BE2C (cell line): ENCODE data around the gene KRTAP29-1.

Source experiments
- DNase-seq: peaks from one replicate; pipeline ENCODE4 v3.0.0-alpha.2; 2020
- H3K27me3 ChIP-seq: fragments of 250-450 bp; sonication (Bioruptor Pico); 2 replicates; pipeline ENCODE4 v1.5.1; 2020; ENCODE audit warnings: mild to moderate bottlenecking
- H3K36me3 ChIP-seq: fragments of 250-450 bp; sonication (Bioruptor Pico); 2 replicates; pipeline ENCODE4 v1.5.1; 2020; ENCODE audit warnings: mild to moderate bottlenecking
- H3K4me1 ChIP-seq: fragments of 250-450 bp; sonication (Bioruptor Pico); 2 replicates; pipeline ENCODE4 v1.5.1; 2020
- H3K4me3 ChIP-seq: 2 replicates; pipeline ENCODE4 v1.5.1; 2011; ENCODE audit warnings: low read depth, low read length
- H3K9me3 ChIP-seq: fragments of 250-450 bp; sonication (Bioruptor Pico); 2 replicates; pipeline ENCODE4 v1.5.1; 2020
- CTCF ChIP-seq: IDR thresholded peaks from 2 replicates; pipeline ENCODE4 v1.5.1; 2012; ENCODE audit warnings: mild to moderate bottlenecking, low read depth, low read length

The KRTAP29-1 gene

GRCh38 chr17:41254861-41255260, 47.8 kb downstream of the KRTAP29-1 start:
- H3K4me1 ChIP-seq, result no peaks in the 10 kb centered on the region
- H3K36me3 ChIP-seq, result no peaks in the 10 kb centered on the region

More at GRCh38 chr17:41254861-41255260, 47.8 kb downstream of the KRTAP29-1 start:
- no peak for TF ChIP-seq CTCF
- no peaks in the 10 kb centered on the region for H3K9me3 ChIP-seq
- H3K4me3 ChIP-seq, result no peak overlapping the region
- peaks cover 74% of the 10 kb centered on the region for H3K27me3 ChIP-seq
- no peak for DNase-seq
